MCF 10A (cell line): ENCODE measurements around the gene ERBB2. TPM values are rescaled to one million over a fixed set of nuclear protein-coding genes. Genes with fewer than 3 reads are reported as not detected.

Source experiments
- BruUV-seq: library from RNA; stranded (reverse); fragments of 400-500 nt; replicated peaks from 2 replicates; lab custom pipeline; 2021; lab: Mats Ljungman, UMichigan
- CTCF ChIA-PET: fragments of 300-600 bp; sonication (Branson Sonifier 250); formaldehyde crosslinking; extraction: SDS; loops from one replicate; lab custom pipeline; 2021; ENCODE audit warnings: antibody characterized with exemption, inconsistent platforms; lab: Yijun Ruan, JAX
- POLR2A ChIA-PET: fragments of 300-600, 350-650 bp; sonication (Branson Sonifier 250); formaldehyde crosslinking; extraction: SDS; loops from one replicate; lab custom pipeline; 2020; ENCODE audit warnings: antibody characterized with exemption, inconsistent platforms; lab: Yijun Ruan, JAX
- DNase-seq: peaks from one replicate; pipeline ENCODE4 v3.0.0-alpha.2; 2018; ENCODE audit not compliant: unreplicated experiment
- H3K27ac Mint-ChIP-seq: one replicate; pipeline ENCODE4 v1.8.0; 2022; ENCODE audit warnings: mild to moderate bottlenecking, low read depth, mixed read lengths; ENCODE audit not compliant: unreplicated experiment
- H3K27me3 Mint-ChIP-seq: one replicate; pipeline ENCODE4 v1.8.0; 2022; ENCODE audit warnings: mixed read lengths; ENCODE audit not compliant: insufficient read depth, unreplicated experiment
- H3K36me3 Mint-ChIP-seq: one replicate; pipeline ENCODE4 v1.8.0; 2022; ENCODE audit warnings: mild to moderate bottlenecking, moderate library complexity, mixed read lengths; ENCODE audit not compliant: insufficient read depth, unreplicated experiment
- H3K4me1 Mint-ChIP-seq: one replicate; pipeline ENCODE4 v1.8.0; 2022; ENCODE audit warnings: mixed read lengths; ENCODE audit not compliant: insufficient read depth, unreplicated experiment
- H3K4me3 Mint-ChIP-seq: one replicate; pipeline ENCODE4 v1.8.0; 2022; ENCODE audit warnings: mild to moderate bottlenecking, moderate library complexity, mixed read lengths; ENCODE audit not compliant: unreplicated experiment
- H3K9me3 Mint-ChIP-seq: one replicate; pipeline ENCODE4 v1.8.0; 2022; ENCODE audit warnings: mixed read lengths; ENCODE audit not compliant: unreplicated experiment
- intact Hi-C: fragments of 100-400 bp; cut with micrococcal nuclease; formaldehyde crosslinking; loops from 2 replicates; pipeline ENCODE4 v1.14.1; 2022
- total RNA-seq: library from RNA; stranded (reverse); gene quantifications from 2 replicates; pipeline ENCODE4 v1.2.3, GENCODE V29; 2022
- TF ChIP-seq, protein P1 (sequence below): fragments of 200-600 bp; IDR thresholded peaks from one replicate; pipeline ENCODE4 v1.8.0; 2022; ENCODE audit warnings: antibody characterized with exemption, mild to moderate bottlenecking; ENCODE audit not compliant: unreplicated experiment

The ERBB2 gene
- total RNA-seq, 1 experiment from 2014 or later: 33.7 TPM

DNA sequence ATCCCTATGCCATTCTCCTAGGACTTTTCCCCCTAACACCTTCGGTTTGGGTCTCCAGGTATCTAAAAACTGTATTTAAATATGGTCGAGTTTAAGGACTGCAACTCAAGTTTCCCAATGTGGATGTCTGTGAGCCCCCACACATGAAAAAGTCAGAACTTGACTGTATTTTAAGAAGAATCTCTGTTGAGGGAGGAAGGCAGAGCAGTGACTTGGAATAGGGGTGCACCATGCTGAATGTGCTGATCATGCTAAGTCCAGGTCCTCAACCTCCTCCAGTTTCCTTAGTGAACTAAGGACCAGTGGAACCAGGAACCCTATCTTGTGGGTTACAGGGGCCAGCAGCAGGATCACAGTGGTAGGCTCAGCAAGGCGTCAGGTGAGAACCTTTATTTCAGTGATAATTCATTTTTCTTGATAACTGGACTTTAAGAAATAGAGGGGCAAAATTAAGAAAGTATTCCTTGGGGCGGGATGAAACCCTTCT, 57.4 kb downstream of the ERBB2 start:
- H3K4me1 Mint-ChIP-seq: no peaks in the 10 kb centered on the region
- no peaks in the 10 kb centered on the region for H3K36me3 Mint-ChIP-seq
- no peak overlapping the region for H3K27ac Mint-ChIP-seq
- H3K9me3 Mint-ChIP-seq: no peaks in the 10 kb centered on the region
- intact Hi-C loops: no loop called here
- ChIA-PET POLR2A (no interaction called here), CTCF (interaction anchor here (5.1 kb wide), 1 partner anchor 135 kb away, joined by 50 read pairs; no protein-coding TSS in a partner anchor)
- BruUV-seq: no TSS peak
- H3K4me3 Mint-ChIP-seq: no peak overlapping the region
- H3K27me3 Mint-ChIP-seq: peaks cover 59% of the 10 kb centered on the region
- no peak for DNase-seq
- TF ChIP-seq, protein P1, sequence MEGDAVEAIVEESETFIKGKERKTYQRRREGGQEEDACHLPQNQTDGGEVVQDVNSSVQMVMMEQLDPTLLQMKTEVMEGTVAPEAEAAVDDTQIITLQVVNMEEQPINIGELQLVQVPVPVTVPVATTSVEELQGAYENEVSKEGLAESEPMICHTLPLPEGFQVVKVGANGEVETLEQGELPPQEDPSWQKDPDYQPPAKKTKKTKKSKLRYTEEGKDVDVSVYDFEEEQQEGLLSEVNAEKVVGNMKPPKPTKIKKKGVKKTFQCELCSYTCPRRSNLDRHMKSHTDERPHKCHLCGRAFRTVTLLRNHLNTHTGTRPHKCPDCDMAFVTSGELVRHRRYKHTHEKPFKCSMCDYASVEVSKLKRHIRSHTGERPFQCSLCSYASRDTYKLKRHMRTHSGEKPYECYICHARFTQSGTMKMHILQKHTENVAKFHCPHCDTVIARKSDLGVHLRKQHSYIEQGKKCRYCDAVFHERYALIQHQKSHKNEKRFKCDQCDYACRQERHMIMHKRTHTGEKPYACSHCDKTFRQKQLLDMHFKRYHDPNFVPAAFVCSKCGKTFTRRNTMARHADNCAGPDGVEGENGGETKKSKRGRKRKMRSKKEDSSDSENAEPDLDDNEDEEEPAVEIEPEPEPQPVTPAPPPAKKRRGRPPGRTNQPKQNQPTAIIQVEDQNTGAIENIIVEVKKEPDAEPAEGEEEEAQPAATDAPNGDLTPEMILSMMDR: no peak

DNA sequence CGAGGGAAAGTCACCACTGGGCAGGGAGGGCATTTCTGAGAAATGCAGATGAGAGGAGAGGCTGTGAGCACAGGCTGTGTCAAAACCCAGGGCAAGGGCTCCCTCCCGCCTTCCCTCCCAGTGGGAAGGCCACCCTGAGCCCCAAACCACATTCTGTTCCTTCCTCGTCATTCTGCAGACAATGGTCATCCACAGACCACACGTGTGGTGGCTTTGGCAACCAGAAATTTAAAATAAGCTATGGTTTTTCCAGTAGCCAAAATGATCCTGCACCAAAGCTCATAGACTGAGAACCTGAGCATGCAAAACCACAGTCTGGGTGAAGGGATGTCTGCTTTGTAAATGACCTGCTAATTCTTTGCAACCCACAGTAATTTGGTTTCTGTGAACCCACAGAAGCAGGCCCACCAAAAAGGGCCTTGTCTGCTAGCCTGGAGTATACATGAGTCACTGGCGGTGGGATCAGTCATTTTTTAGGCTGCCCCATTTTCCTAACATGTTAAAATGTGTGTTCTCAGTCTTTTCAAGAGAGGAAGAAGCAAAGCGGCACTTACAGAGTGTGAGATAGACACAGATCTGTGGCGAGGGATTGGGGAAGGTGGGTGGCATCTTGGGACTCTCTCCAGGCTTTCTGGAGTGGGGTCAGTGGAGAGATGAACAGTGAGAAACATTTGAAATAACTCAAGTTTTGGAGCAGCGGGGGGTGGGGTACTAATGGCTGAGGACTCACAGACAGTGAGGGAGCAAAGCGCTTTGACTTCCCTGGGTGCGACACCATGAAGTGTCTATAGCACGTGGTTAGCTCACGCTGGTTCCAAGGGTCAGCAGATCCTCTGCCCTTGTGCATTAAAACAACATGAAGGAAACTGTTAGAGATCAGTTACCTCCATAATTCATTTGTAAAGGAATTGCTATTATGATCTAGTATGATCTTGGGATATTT, 58.3 kb downstream of the ERBB2 start:
- BruUV-seq: no TSS peak
- ChIA-PET CTCF (interaction anchor here (0.9 to 1.9 kb wide), 4 partner anchors 27 to 137 kb away, joined by 3 to 5 read pairs (median 3); partner anchors contain the start of gene MIEN1), POLR2A (interaction anchor here (1.1 to 2.5 kb wide), 2 partner anchors 12 to 19 kb away, joined by 5 to 13 read pairs; no protein-coding TSS in a partner anchor)
- Mint-ChIP-seq H3K36me3 (no peaks in the 10 kb centered on the region), H3K9me3 (no peaks in the 10 kb centered on the region), H3K27ac (no peak overlapping the region), H3K4me1 (no peaks in the 10 kb centered on the region), H3K27me3 (peaks cover 68% of the 10 kb centered on the region), H3K4me3 (no peak overlapping the region)
- DNase-seq: no peak
- TF ChIP-seq, protein P1: no peak
- intact Hi-C loops: no loop called here

DNA sequence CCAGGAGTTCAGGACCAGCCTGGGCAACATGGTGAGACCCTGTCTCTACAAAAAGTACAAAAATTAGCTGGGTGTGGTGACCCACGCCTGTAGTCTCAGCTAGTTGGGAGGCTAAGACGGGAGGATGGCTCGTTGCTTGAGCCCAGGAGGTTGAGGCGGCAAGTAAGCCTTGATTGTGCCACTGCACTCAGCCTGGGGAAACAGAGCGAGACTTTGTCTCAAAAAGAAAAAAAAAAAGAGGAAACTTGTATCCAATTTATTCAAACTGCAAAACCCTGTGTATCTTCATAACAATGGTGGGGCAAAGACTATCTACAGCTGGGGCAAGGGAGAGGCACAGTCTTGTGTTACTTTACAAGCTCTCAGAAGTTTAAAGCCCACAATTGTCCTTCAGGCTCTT, 59.3 kb downstream of the ERBB2 start:
- H3K36me3 Mint-ChIP-seq: no peaks in the 10 kb centered on the region
- POLR2A ChIA-PET: interaction anchor here (1.1 to 2.5 kb wide), 2 partner anchors 11 to 20 kb away, joined by 5 to 13 read pairs; no protein-coding TSS in a partner anchor
- CTCF ChIA-PET: interaction anchor here (0.6 to 1.9 kb wide), 4 partner anchors 28 to 221 kb away, joined by 3 to 5 read pairs (median 4); partner anchors contain the start of gene PSMD3
- H3K27ac Mint-ChIP-seq: no peak overlapping the region
- no peak overlapping the region for H3K4me3 Mint-ChIP-seq
- BruUV-seq: no TSS peak
- intact Hi-C loops: no loop called here
- H3K27me3 Mint-ChIP-seq: peaks cover 71% of the 10 kb centered on the region
- no peak for DNase-seq
- H3K9me3 Mint-ChIP-seq: no peaks in the 10 kb centered on the region
- TF ChIP-seq, protein P1: no peak
- H3K4me1 Mint-ChIP-seq: no peaks in the 10 kb centered on the region
